ENCODE data around the gene STXBP5.

The STXBP5 gene

DNA sequence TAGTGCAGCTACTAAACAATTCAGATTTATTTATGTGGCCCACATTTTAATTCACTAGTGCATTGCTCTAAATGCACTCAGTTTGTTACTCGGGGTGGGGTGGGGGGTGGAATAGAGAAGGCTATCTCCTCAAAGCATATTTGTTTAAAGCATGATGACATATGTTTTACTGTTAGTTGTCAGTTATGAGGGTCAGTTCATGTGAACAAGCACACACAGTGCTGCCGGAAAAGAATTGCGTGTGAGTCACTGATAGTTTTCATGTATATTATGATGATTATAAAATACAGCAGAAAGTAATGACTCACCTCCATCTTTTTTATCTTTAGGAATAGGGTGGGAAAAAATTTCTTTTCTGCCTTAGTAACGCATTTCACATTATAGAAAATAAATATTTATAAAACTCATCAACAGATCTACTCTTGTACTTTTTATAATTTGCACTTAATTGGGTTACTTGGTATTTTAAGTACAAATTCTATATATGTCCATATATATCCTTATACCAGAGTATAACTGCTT lies 42.2 kb upstream of the STXBP5 start:
- H3K36me3 ChIP-seq (ENCODE audit: control insufficient read depth in 1 of 2, insufficient read depth in 2 of 2, low read length in 2 of 2) = no peaks in the 10 kb centered on the region
- no peak overlapping the region for H3K27ac ChIP-seq (ENCODE audit: low read depth, low read length)
- no peak overlapping the region for H3K4me3 ChIP-seq (ENCODE audit: low read depth in 1 of 2, low read length in 2 of 2)
- no peaks in the 10 kb centered on the region for H3K9me3 ChIP-seq (ENCODE audit: control insufficient read depth in 1 of 2, low read length in 2 of 2)
- peaks cover 0 to 6% of the 10 kb centered on the region in 2 donors for H3K4me1 ChIP-seq (ENCODE audit: control insufficient read depth in 1 of 2, insufficient read depth in 2 of 2, low read length in 2 of 2)
- H3K27me3 ChIP-seq (ENCODE audit: control insufficient read depth in 1 of 2, insufficient read depth in 2 of 2, low read length in 2 of 2) = no peaks in the 10 kb centered on the region
- no peak overlapping the region for H3K9ac ChIP-seq (ENCODE audit: low read depth in 1 of 2, low read length in 2 of 2)

DNA sequence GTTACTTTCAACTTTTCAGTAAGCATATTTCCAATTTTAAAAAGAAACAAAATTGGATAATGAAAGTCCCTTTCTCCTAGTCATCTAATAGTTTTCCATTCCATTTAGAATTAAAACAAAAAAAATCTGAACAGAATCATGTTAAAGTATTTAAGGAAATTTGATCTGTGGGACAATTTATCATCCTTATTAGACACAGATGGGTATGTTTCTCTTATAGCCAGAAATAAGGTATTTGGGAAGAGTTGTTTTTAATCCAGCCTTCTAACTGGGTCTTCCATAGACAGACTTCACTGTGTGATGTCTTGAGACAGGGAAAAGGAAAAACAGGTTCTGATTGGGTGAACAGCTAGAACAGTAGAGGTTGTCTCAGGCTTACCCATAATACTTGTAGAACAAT lies 39.5 kb upstream of the STXBP5 start:
- Histone ChIP-seq H3K27me3 (ENCODE audit: control insufficient read depth in 1 of 2, insufficient read depth in 2 of 2, low read length in 2 of 2) (no peaks in the 10 kb centered on the region), H3K9ac (ENCODE audit: low read depth in 1 of 2, low read length in 2 of 2) (no peak overlapping the region), H3K4me1 (ENCODE audit: control insufficient read depth in 1 of 2, insufficient read depth in 2 of 2, low read length in 2 of 2) (peaks cover 0 to 5% of the 10 kb centered on the region in 2 donors), H3K9me3 (ENCODE audit: control insufficient read depth in 1 of 2, low read length in 2 of 2) (no peaks in the 10 kb centered on the region), H3K36me3 (ENCODE audit: control insufficient read depth in 1 of 2, insufficient read depth in 2 of 2, low read length in 2 of 2) (no peaks in the 10 kb centered on the region), H3K27ac (ENCODE audit: low read depth, low read length) (no peak overlapping the region), H3K4me3 (ENCODE audit: low read depth in 1 of 2, low read length in 2 of 2) (no peak overlapping the region)

DNA sequence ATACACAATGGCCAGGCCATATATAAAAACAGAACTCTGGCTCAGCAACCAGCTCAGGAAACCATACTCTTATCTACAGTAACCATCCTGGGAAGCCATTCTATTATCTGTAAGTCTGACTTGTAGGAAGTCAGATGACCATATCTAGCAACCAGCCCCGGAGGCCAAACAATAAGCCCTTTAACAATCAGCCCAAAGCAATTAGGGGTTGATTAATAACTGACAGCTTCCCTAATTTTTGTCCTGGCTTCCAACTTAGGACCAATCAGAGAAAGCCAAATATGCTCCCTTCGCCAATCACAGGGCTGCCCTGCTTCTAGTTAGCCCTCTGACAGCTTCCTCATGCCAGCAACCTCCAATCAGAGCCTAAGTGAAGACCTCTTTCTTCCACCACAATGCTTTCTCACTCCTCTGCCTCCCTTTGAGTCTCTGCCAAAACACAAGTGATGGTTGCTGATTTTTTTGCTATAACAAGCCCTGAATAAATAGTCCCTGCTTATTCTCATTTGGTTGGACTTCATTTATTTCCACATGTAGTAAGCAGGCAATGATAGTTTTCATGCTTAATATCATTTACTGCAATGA lies 37.8 kb upstream of the STXBP5 start:
- no peaks in the 10 kb centered on the region for H3K4me1 ChIP-seq (ENCODE audit: control insufficient read depth in 1 of 2, insufficient read depth in 2 of 2, low read length in 2 of 2)
- no peaks in the 10 kb centered on the region for H3K36me3 ChIP-seq (ENCODE audit: control insufficient read depth in 1 of 2, insufficient read depth in 2 of 2, low read length in 2 of 2)

DNA sequence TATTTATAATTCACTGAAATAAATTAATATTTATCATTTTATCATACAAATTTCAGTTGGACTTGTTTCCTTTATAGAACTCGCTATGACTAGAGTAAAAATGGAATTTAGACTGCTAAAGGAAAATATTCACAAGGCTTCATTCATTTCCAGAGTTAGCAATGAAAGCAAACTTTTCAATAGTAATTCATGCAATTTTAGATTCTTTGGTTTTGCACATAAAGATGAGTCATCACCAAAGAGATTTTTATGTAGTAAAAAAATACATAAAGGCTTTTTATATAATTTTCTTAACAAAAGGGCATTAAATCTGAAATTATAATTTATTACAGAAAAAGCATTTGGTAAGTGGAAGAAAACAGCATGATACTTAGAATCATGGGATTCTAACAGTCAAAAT lies 37.2 kb upstream of the STXBP5 start:
- no peak overlapping the region for H3K9ac ChIP-seq (ENCODE audit: low read depth in 1 of 2, low read length in 2 of 2)
- no peak overlapping the region for H3K4me3 ChIP-seq (ENCODE audit: low read depth in 1 of 2, low read length in 2 of 2)
- H3K4me1 ChIP-seq (ENCODE audit: control insufficient read depth in 1 of 2, insufficient read depth in 2 of 2, low read length in 2 of 2) = no peaks in the 10 kb centered on the region
- no peaks in the 10 kb centered on the region for H3K27me3 ChIP-seq (ENCODE audit: control insufficient read depth in 1 of 2, insufficient read depth in 2 of 2, low read length in 2 of 2)
- no peak overlapping the region for H3K27ac ChIP-seq (ENCODE audit: low read depth, low read length)
- no peaks in the 10 kb centered on the region for H3K9me3 ChIP-seq (ENCODE audit: control insufficient read depth in 1 of 2, low read length in 2 of 2)
- H3K36me3 ChIP-seq (ENCODE audit: control insufficient read depth in 1 of 2, insufficient read depth in 2 of 2, low read length in 2 of 2) = no peaks in the 10 kb centered on the region

More for the DNA sequence above, 37.8 kb upstream of the STXBP5 start:
- Histone ChIP-seq H3K27me3 (ENCODE audit: control insufficient read depth in 1 of 2, insufficient read depth in 2 of 2, low read length in 2 of 2) (no peaks in the 10 kb centered on the region), H3K27ac (ENCODE audit: low read depth, low read length) (no peak overlapping the region), H3K9me3 (ENCODE audit: control insufficient read depth in 1 of 2, low read length in 2 of 2) (no peaks in the 10 kb centered on the region), H3K9ac (ENCODE audit: low read depth in 1 of 2, low read length in 2 of 2) (no peak overlapping the region), H3K4me3 (ENCODE audit: low read depth in 1 of 2, low read length in 2 of 2) (no peak overlapping the region)

DNA sequence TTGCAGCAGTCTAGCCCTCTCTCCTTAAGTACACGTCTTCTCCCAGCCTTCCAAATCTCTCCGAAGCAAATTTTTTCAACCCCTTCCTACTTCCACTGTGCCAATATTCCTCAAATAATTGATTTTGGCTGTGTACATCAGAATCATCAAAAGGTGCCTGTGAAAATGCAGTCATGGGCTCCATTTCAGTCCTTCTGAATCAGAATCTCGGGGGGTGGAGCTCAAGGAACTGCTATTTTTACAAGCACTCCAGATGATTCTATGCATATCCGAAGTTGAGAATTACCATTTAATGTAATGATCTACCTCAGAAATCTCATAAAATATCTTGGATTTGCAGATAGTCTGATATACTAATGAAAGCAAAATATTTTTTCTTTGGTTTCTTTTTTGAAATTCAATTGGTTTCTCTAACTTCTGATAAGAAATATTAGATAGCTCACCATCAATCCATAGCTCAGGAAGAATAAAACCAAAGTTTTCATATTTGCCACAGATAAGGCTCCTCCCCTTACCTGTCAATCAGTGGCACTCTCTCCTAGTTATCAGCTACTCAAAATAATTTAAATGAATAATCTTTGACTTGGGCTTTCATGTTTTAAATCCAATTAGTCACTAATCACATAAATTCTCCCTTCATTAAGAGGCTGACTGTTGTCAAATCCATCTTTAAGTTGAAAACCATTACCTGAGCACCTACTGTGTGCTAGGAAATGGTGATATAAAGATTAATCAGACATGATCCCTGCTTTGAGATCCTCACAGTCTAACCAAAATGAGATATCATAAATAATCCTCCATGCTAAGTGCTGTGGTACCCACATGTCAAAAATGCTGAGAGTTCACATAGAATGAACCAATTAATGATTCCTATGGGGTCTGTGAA lies 36.4 kb upstream of the STXBP5 start:
- Histone ChIP-seq H3K27ac (ENCODE audit: low read depth, low read length) (no peak overlapping the region), H3K9me3 (ENCODE audit: control insufficient read depth in 1 of 2, low read length in 2 of 2) (no peaks in the 10 kb centered on the region), H3K27me3 (ENCODE audit: control insufficient read depth in 1 of 2, insufficient read depth in 2 of 2, low read length in 2 of 2) (no peaks in the 10 kb centered on the region), H3K9ac (ENCODE audit: low read depth in 1 of 2, low read length in 2 of 2) (no peak overlapping the region), H3K4me1 (ENCODE audit: control insufficient read depth in 1 of 2, insufficient read depth in 2 of 2, low read length in 2 of 2) (no peaks in the 10 kb centered on the region), H3K4me3 (ENCODE audit: low read depth in 1 of 2, low read length in 2 of 2) (no peak overlapping the region), H3K36me3 (ENCODE audit: control insufficient read depth in 1 of 2, insufficient read depth in 2 of 2, low read length in 2 of 2) (no peaks in the 10 kb centered on the region)

DNA sequence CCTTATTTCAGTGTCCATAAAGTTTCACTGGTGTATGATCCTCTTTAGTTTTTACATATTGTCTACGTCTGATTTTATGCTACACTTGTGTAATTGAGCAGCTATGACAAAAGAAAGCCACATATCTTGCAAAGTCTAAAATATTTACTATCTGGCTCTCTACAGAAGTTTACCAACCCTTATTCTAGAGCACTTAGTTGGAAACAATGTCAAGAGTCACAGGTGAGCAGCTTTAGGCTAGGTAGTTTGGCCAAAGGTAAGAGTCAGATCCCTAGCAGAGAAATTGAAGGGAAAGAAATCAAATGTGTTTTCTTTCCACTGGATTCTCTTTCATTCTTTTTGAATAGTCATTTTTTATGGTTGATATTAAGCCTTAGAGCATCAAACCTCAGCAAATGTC lies 34.7 kb upstream of the STXBP5 start:
- Histone ChIP-seq H3K9me3 (ENCODE audit: control insufficient read depth in 1 of 2, low read length in 2 of 2) (no peaks in the 10 kb centered on the region), H3K4me1 (ENCODE audit: control insufficient read depth in 1 of 2, insufficient read depth in 2 of 2, low read length in 2 of 2) (no peaks in the 10 kb centered on the region), H3K36me3 (ENCODE audit: control insufficient read depth in 1 of 2, insufficient read depth in 2 of 2, low read length in 2 of 2) (no peaks in the 10 kb centered on the region), H3K9ac (ENCODE audit: low read depth in 1 of 2, low read length in 2 of 2) (no peak overlapping the region), H3K4me3 (ENCODE audit: low read depth in 1 of 2, low read length in 2 of 2) (no peak overlapping the region), H3K27ac (ENCODE audit: low read depth, low read length) (no peak overlapping the region), H3K27me3 (ENCODE audit: control insufficient read depth in 1 of 2, insufficient read depth in 2 of 2, low read length in 2 of 2) (no peaks in the 10 kb centered on the region)

DNA sequence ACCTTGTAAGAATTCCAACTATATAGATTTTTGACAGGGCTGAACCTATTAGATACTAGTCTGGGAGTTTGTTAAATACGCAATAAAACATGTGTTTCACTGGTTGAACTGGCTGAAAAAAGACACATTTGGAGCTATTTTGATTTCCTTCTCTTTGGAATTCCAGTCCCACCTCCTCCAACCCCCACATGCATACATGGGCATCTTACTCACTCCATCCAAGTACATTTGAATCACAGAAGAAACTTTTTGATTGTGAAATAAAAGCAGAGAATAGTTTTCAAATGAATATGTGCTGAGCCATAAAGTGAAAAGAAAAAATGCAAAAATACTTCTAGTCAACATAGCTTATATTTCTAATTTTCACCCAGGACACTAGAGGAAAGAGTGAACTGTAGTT lies 33.9 kb upstream of the STXBP5 start:
- Histone ChIP-seq H3K9ac (ENCODE audit: low read depth in 1 of 2, low read length in 2 of 2) (no peak overlapping the region), H3K4me1 (ENCODE audit: control insufficient read depth in 1 of 2, insufficient read depth in 2 of 2, low read length in 2 of 2) (no peaks in the 10 kb centered on the region), H3K27me3 (ENCODE audit: control insufficient read depth in 1 of 2, insufficient read depth in 2 of 2, low read length in 2 of 2) (no peaks in the 10 kb centered on the region), H3K9me3 (ENCODE audit: control insufficient read depth in 1 of 2, low read length in 2 of 2) (no peaks in the 10 kb centered on the region), H3K27ac (ENCODE audit: low read depth, low read length) (no peak overlapping the region), H3K36me3 (ENCODE audit: control insufficient read depth in 1 of 2, insufficient read depth in 2 of 2, low read length in 2 of 2) (no peaks in the 10 kb centered on the region), H3K4me3 (ENCODE audit: low read depth in 1 of 2, low read length in 2 of 2) (no peak overlapping the region)

DNA sequence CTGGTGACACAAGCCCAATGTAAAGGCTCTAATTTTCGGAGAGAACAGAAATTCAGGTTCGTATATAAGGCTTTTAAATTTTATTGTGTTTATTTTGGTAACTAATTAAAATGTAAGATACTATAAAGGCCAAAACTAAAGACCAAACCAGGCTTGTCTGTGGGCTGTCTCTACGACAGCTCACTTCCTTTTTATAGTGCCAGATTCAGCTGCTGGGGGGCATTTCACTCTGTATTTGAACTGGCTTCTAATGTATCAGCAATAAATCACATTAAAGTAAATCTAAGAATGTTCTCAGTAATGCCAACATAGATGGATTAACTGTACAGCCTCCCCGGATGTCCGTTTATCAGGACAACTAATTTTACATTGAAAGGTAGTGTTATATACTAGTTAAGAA lies 31.1 kb upstream of the STXBP5 start:
- no peak overlapping the region for H3K27ac ChIP-seq (ENCODE audit: low read depth, low read length)
- no peak overlapping the region for H3K9ac ChIP-seq (ENCODE audit: low read depth in 1 of 2, low read length in 2 of 2)
- H3K9me3 ChIP-seq (ENCODE audit: control insufficient read depth in 1 of 2, low read length in 2 of 2) = no peaks in the 10 kb centered on the region
- no peaks in the 10 kb centered on the region for H3K4me1 ChIP-seq (ENCODE audit: control insufficient read depth in 1 of 2, insufficient read depth in 2 of 2, low read length in 2 of 2)
- no peaks in the 10 kb centered on the region for H3K27me3 ChIP-seq (ENCODE audit: control insufficient read depth in 1 of 2, insufficient read depth in 2 of 2, low read length in 2 of 2)
- no peaks in the 10 kb centered on the region for H3K36me3 ChIP-seq (ENCODE audit: control insufficient read depth in 1 of 2, insufficient read depth in 2 of 2, low read length in 2 of 2)
- H3K4me3 ChIP-seq (ENCODE audit: low read depth in 1 of 2, low read length in 2 of 2) = no peak overlapping the region

DNA sequence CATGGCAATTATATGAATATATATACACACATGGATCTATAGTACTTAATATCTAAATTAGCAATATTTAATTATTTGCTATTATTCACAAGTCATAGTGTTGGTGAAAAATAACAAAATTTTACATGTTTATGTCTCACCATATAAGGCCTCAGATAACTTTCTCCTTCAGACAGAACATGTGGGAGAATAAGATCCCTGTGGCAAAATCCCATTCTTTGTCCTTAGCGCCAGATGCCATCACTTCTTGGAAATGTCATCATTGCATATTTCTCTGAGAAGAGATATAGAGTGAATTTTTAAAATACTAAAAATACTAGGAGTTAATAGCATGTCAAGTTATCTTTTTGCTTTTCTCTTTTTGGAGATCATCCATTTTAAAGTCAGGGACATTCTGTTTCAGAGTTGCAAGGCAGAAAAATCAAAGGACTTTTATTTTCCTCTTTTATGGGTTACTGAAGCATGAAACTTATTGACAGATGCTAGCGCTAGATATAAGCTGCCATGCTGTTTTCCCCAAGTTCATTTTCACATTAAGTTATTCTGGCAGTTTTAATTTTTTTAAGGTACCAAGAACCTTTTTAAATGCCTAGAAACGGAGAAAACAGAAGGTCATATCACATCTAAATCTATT lies 30.4 kb upstream of the STXBP5 start:
- Histone ChIP-seq H3K27me3 (ENCODE audit: control insufficient read depth in 1 of 2, insufficient read depth in 2 of 2, low read length in 2 of 2) (no peaks in the 10 kb centered on the region), H3K27ac (ENCODE audit: low read depth, low read length) (no peak overlapping the region), H3K9ac (ENCODE audit: low read depth in 1 of 2, low read length in 2 of 2) (no peak overlapping the region), H3K36me3 (ENCODE audit: control insufficient read depth in 1 of 2, insufficient read depth in 2 of 2, low read length in 2 of 2) (no peaks in the 10 kb centered on the region), H3K4me3 (ENCODE audit: low read depth in 1 of 2, low read length in 2 of 2) (no peak overlapping the region), H3K9me3 (ENCODE audit: control insufficient read depth in 1 of 2, low read length in 2 of 2) (no peaks in the 10 kb centered on the region), H3K4me1 (ENCODE audit: control insufficient read depth in 1 of 2, insufficient read depth in 2 of 2, low read length in 2 of 2) (no peaks in the 10 kb centered on the region)

DNA sequence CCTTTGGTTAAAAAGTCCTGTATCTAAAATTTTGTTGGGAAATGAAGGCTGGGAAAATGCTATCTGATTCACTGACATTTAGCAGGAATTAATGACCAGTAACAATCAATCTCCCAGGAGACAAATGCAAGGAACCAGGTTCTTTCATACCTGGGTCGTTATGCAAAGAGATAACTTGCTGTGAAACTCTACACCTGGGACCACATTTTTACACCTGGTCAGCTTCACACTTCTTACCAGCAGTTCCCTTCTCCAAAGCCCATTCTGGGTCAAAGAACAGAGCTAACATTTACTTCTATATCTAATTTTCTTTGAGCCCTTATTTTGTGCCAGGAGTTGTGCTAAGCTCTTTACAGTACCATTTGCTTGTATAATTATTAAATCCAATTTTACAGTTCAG lies 27.4 kb upstream of the STXBP5 start:
- Histone ChIP-seq H3K27me3 (ENCODE audit: control insufficient read depth in 1 of 2, insufficient read depth in 2 of 2, low read length in 2 of 2) (no peaks in the 10 kb centered on the region), H3K9me3 (ENCODE audit: control insufficient read depth in 1 of 2, low read length in 2 of 2) (no peaks in the 10 kb centered on the region), H3K36me3 (ENCODE audit: control insufficient read depth in 1 of 2, insufficient read depth in 2 of 2, low read length in 2 of 2) (no peaks in the 10 kb centered on the region), H3K27ac (ENCODE audit: low read depth, low read length) (no peak overlapping the region), H3K4me3 (ENCODE audit: low read depth in 1 of 2, low read length in 2 of 2) (no peak overlapping the region), H3K9ac (ENCODE audit: low read depth in 1 of 2, low read length in 2 of 2) (no peak overlapping the region), H3K4me1 (ENCODE audit: control insufficient read depth in 1 of 2, insufficient read depth in 2 of 2, low read length in 2 of 2) (no peaks in the 10 kb centered on the region)

All from duodenal mucosa (tissue), 2 donors.